Omental fat pad (tissue), 4 donors: Measurements from ENCODE around the gene EFCAB14. TPM values are rescaled to one million over a fixed set of nuclear protein-coding genes. Genes with fewer than 3 reads are reported as not detected.
"Not testable (repeated sequence)": the region's sequence is repeated elsewhere in the genome, so short reads cannot be mapped to it uniquely, and the experiment has no call there.

Source experiments
- ATAC-seq: fragments of 150-250 bp; one replicate; pipeline ENCODE4 v1.9.1; 2016; ENCODE audit warnings: mild to moderate bottlenecking, moderate library complexity; ENCODE audit not compliant: low FRiP score
- DNase-seq: peaks from one replicate; pipeline ENCODE4 v3.0.0-alpha.2; 2019; ENCODE audit warnings: low spot score
- total RNA-seq, 4 donors: library from RNA; depleted of rRNA; stranded (reverse); fragments of >200 nt; gene quantifications; one replicate each; pipeline ENCODE4 v1.1.0, GENCODE V29; 2016
- TF ChIP-seq, protein P1 (sequence below), 3 donors: fragments of 450-650 bp; IDR thresholded peaks; one replicate each; pipeline ENCODE4 v1.5.1; 2016 to 2017; ENCODE audit warnings: antibody characterized with exemption in 3 of 3, mild to moderate bottlenecking in 3 of 3, moderate library complexity in 2 of 3

EFCAB14 gene
- total RNA-seq, 4 donors from 2014 or later = 91.4 to 144 (median 103) TPM

- TF ChIP-seq, protein P1, sequence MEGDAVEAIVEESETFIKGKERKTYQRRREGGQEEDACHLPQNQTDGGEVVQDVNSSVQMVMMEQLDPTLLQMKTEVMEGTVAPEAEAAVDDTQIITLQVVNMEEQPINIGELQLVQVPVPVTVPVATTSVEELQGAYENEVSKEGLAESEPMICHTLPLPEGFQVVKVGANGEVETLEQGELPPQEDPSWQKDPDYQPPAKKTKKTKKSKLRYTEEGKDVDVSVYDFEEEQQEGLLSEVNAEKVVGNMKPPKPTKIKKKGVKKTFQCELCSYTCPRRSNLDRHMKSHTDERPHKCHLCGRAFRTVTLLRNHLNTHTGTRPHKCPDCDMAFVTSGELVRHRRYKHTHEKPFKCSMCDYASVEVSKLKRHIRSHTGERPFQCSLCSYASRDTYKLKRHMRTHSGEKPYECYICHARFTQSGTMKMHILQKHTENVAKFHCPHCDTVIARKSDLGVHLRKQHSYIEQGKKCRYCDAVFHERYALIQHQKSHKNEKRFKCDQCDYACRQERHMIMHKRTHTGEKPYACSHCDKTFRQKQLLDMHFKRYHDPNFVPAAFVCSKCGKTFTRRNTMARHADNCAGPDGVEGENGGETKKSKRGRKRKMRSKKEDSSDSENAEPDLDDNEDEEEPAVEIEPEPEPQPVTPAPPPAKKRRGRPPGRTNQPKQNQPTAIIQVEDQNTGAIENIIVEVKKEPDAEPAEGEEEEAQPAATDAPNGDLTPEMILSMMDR (IDR thresholded peaks at IDR 0.05) = no peak
- DNase-seq (no peak), ATAC-seq (no peak)
Observed at GRCh38 chr1:46721686-46722205, 2.8 kb upstream of the EFCAB14 start.

DNA sequence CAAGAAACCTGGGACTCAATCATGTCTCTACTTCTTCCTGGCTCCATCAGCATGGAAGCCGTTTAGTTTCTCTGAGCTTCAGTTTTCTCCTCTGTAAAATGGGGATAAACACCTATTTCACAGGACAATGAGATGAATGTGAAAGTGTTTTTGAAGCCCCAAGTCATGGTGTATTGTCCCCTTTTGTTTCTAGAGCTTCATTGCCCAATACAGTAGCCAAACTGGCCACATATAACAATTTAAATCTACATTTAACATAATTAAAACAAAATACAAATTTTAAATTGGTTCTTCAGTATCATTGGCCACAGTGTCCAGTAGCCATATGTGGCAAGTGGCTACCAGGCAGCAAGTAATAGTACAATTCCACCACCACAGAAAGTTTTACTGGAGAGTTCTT lies 2.3 kb upstream of the EFCAB14 start:
- TF ChIP-seq, protein P1 (IDR thresholded peaks at IDR 0.05) = no peak
- no peak for ATAC-seq
- no peak for DNase-seq

DNA sequence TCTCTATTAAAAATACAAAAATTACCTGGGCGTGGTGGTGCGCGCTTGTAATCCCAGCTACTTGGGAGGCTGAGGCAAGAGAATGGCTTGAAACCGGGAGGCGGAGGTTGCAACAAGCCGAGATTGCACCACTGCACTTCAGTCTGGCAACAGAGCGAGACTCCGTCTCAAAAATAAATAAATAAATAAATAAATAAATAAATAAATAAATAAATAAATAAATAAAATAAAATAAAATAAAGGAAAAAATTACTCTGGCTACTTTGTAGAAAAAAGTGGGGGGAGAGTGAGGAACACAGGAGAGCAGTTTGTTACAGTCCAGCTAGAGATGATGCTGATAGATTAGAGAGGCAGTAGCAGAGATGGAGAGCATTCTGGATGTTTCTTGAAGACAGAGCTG lies 1.4 kb upstream of the EFCAB14 start:
- ATAC-seq, DNase-seq: not testable (repeated sequence)

DNA sequence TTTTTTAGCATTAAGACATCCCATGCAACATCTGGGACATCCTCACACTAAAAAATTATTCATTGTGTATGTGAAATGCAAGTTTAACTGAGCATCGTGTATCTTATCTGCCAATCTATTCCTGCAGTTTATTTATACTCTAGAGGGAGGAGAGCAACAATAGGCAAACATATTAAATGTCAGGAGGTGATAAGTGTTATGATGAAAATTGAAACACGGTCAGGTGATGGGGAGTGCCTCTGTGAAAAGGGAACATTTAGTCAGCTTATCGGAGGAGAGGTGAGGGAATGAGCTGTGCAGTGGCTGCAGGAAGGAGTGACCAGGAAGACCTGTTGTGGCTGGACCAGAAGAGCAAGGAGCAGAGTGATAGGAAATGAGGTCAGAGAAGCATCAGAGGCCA lies 775 bp upstream of the EFCAB14 start:
- ATAC-seq (no peak), DNase-seq (no peak)
- TF ChIP-seq, protein P1 (IDR thresholded peaks at IDR 0.05) = no peak

DNA sequence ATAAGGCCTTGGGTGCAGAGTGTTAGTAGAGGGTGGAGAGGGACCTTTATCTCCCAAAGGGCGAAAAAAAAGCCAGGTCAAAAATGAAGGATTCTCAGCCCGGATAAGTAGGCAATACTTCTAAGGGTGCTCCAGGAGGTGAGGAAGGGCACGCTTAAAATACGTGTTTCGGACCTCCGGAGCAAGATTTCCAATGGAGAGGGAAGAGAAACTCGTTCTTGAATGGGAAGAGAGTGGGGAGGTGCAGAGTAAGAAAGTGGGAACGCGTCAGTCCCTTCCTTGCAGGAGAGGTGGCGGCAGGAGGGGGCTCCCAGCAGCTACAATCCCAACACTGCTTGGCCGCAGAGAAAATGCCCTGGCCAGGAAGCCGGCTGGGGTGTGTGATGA lies 581 bp downstream of the EFCAB14 start:
- TF ChIP-seq, protein P1 (IDR thresholded peaks at IDR 0.05) = no peak
- no peak for DNase-seq
- peak; percentile 3 for ATAC-seq

GRCh38 chr1:46717654-46718053 lies 1.3 kb downstream of the EFCAB14 start:
- TF ChIP-seq, protein P1 (IDR thresholded peaks at IDR 0.05) = no peak
- DNase-seq = no peak
- ATAC-seq = no peak

DNA sequence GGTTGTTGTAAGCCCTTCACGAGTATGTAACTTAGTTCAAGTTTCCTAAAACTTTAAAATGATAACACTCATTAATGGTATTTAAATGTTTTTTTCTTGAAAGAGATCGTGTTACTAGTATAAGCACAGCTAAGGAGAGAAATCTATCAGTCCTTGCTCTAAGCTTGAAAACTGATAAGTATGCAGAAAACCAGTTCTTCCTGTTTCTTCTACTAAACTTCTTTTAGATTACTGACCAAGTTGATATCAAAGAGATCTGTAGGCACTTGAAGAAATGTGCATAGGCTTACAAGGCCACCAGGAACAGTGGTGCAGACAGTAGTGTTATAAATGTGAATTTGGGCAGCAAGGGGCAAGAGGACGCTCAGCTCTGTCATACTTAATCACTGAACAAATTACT lies 3.9 kb downstream of the EFCAB14 start:
- ATAC-seq (no peak), DNase-seq (no peak)
- TF ChIP-seq, protein P1 (IDR thresholded peaks at IDR 0.05) = no peak

- ATAC-seq (no peak), DNase-seq (no peak)
- TF ChIP-seq, protein P1 (IDR thresholded peaks at IDR 0.05) = no peak
Observed at GRCh38 chr1:46708121-46708520, 10.8 kb downstream of the EFCAB14 start.
